ENCODE data around the gene BCL3.

BCL3 gene

GRCh38 chr19:44737238-44738071 is 11.1 kb upstream of the BCL3 start:
- TF ChIP-seq CTCF (IDR thresholded peaks at IDR 0.05): no peak
- Histone ChIP-seq H3K27ac (no peak overlapping the region), H3K4me3 (no peak overlapping the region)
- no peak for DNase-seq (ENCODE audit: low spot score)

- no peak for TF ChIP-seq CTCF (IDR thresholded peaks at IDR 0.05)
- no peak for DNase-seq (ENCODE audit: low spot score)
- Histone ChIP-seq H3K27ac (no peak overlapping the region), H3K4me3 (no peak overlapping the region)
These were observed 10.4 kb upstream of the BCL3 start for GRCh38 chr19:44738136-44738535.

- TF ChIP-seq CTCF (IDR thresholded peaks at IDR 0.05): no peak
- no peak for DNase-seq (ENCODE audit: low spot score)
- no peak overlapping the region for H3K4me3 ChIP-seq
- no peak overlapping the region for H3K27ac ChIP-seq
These were observed 9.6 kb upstream of the BCL3 start for GRCh38 chr19:44738603-44739558.

DNA sequence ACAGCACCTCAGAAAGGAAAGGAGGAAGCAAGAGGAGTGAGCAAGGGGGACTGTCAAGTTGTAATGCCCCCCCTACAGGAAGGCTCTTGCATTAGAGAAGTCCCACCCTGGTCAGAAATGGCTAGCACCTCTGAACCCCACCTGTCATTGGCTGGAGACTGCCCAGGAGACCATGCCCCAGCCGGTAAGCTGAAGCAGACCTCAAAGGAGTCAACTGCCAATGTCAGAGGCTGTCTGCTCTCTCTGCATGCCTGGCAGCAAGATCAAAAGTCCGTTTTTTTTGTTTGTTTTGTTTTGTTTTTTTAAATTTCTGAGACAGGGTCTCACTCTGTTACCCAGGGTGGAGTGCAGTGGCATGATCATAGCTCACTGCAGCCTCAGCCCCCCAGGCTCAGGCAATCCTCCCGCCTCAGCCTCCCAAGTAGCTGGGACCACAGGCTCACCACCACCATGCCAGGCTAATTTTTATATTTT is 8.1 kb upstream of the BCL3 start:
- no peak for DNase-seq (ENCODE audit: low spot score)
- Histone ChIP-seq H3K4me3 (no peak overlapping the region), H3K27ac (no peak overlapping the region)
- TF ChIP-seq CTCF (IDR thresholded peaks at IDR 0.05): no peak

GRCh38 chr19:44741258-44741731 is 7.2 kb upstream of the BCL3 start:
- TF ChIP-seq CTCF (IDR thresholded peaks at IDR 0.05): no peak
- H3K4me3 ChIP-seq: peak overlapping the region; percentile 24
- H3K27ac ChIP-seq: peak overlapping the region; percentile 81 to 93

DNA sequence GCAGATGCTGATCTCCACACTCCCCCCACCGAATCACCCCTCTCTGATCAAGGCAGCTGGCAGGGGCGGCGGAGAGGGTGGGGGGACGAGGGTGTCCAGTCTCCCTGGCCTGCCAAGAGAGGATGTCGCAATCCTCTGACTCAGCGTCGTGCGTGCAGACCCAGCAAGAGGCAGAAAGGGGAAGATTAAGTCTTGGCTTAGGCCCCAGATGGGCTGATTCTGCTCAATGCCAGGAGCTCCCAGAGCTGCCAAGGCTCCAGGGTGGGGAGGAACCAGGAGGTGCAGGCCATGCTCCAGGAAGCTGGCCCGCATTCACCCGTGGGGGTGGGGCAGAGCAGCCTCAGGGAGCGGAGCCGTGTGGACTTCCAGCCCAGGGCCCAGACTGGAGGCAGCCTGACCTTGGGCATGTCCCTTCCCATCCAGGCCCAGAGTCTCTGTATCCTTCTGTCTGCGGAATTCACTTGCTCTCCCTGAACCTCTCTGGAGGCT is 6.6 kb upstream of the BCL3 start:
- peak; percentile 99 for DNase-seq (ENCODE audit: low spot score)
- Histone ChIP-seq H3K27ac (peak overlapping the region; percentile 81 to 93), H3K4me3 (peak overlapping the region; percentile 24)
- no peak for TF ChIP-seq CTCF (IDR thresholded peaks at IDR 0.05)

More at GRCh38 chr19:44741258-44741731, 7.2 kb upstream of the BCL3 start:
- DNase-seq (ENCODE audit: low spot score): no peak
